Upper lobe of left lung (tissue), 4 donors: ENCODE data around the gene MSX2.

ENCODE experiments used
- EP300 ChIP-seq, 4 donors: sonication (generic); formaldehyde crosslinking; IDR thresholded peaks; one replicate each; pipeline ENCODE4 v1.5.1; 2017; ENCODE audit warnings: antibody characterized with exemption in 4 of 4, control low read depth in 2 of 4
- POLR2A ChIP-seq, 4 donors: fragments of 450-650 bp; IDR thresholded peaks; one replicate each; pipeline ENCODE4 v1.5.1; 2016 to 2017; ENCODE audit warnings: antibody characterized with exemption in 4 of 4, mild to moderate bottlenecking in 2 of 4
- POLR2AphosphoS5 ChIP-seq, 2 donors: sonication (generic); formaldehyde crosslinking; IDR thresholded peaks; one replicate each; pipeline ENCODE4 v1.5.1; 2017; ENCODE audit warnings: antibody characterized with exemption in 2 of 2
- TF ChIP-seq, protein P1 (sequence below), 6 experiments: fragments of 450-650 bp in 4 of 6; fragments of 200-600 bp in 2 of 6; sonication (generic) in 2 of 6; IDR thresholded peaks; one replicate each; pipeline ENCODE4 v1.5.1; 2016 to 2019; ENCODE audit warnings: antibody characterized with exemption in 6 of 6

DNA sequence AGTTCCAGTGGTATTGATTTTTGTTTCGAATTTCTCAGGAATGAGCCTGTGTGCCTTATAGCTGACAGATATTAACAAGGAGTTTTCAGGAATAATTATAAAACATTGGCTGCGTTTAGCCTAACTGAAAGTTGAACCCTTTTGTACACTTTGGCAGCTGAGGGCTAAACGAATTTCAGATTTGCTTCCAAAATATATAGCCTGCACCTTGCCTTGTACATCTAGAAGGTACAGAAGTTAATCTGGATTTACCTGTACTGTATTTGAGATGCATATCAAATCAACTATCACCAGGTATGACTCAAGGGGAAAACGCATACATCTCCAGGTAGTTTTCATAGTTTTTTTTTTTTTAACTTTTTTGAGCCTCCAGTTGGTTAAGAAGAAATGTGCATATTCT, 1.9 kb upstream of the MSX2 start:
- TF ChIP-seq, protein P1, sequence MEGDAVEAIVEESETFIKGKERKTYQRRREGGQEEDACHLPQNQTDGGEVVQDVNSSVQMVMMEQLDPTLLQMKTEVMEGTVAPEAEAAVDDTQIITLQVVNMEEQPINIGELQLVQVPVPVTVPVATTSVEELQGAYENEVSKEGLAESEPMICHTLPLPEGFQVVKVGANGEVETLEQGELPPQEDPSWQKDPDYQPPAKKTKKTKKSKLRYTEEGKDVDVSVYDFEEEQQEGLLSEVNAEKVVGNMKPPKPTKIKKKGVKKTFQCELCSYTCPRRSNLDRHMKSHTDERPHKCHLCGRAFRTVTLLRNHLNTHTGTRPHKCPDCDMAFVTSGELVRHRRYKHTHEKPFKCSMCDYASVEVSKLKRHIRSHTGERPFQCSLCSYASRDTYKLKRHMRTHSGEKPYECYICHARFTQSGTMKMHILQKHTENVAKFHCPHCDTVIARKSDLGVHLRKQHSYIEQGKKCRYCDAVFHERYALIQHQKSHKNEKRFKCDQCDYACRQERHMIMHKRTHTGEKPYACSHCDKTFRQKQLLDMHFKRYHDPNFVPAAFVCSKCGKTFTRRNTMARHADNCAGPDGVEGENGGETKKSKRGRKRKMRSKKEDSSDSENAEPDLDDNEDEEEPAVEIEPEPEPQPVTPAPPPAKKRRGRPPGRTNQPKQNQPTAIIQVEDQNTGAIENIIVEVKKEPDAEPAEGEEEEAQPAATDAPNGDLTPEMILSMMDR (IDR thresholded peaks at IDR 0.05), result no peak
- TF ChIP-seq POLR2A (IDR thresholded peaks at IDR 0.05) (no peak), POLR2AphosphoS5 (IDR thresholded peaks at IDR 0.05) (no peak), EP300 (IDR thresholded peaks at IDR 0.05) (no peak)
